Breast epithelium (tissue), 4 donors: ENCODE data around the gene TFF3. TPM values are rescaled to one million over a fixed set of nuclear protein-coding genes. Genes with fewer than 3 reads are reported as not detected.

Experiments
- DNase-seq, 2 donors: peaks; one replicate each; pipeline ENCODE4 v3.0.0-alpha.2; 2019; ENCODE audit warnings: low spot score in 2 of 2
- H3K27ac ChIP-seq, 2 donors: fragments of 200-600 bp; sonication (generic) in 1 of 2; one replicate each; pipeline ENCODE4 v1.5.1; 2016 to 2019; ENCODE audit warnings: mild to moderate bottlenecking in 1 of 2
- H3K27me3 ChIP-seq, 2 donors: fragments of 200-600 bp; sonication (generic) in 1 of 2; one replicate each; pipeline versions ENCODE4 v1.5.1 to v1.6.0; 2017 to 2019; ENCODE audit warnings: control low read depth in 1 of 2, mild to moderate bottlenecking in 1 of 2
- H3K36me3 ChIP-seq: fragments of 200-600 bp; one replicate; pipeline ENCODE4 v1.5.1; 2019
- H3K4me1 ChIP-seq, 2 donors: fragments of 200-600 bp; sonication (generic); one replicate each; pipeline ENCODE4 v1.5.1; 2016 to 2019; ENCODE audit warnings: control low read depth in 1 of 2
- H3K4me3 ChIP-seq, 3 donors: fragments of 200-600 bp; sonication (generic); 1 replicate in 2 of 3; 2 replicates in 1 of 3; pipeline ENCODE4 v1.5.1; 2016 to 2019; ENCODE audit warnings: mild to moderate bottlenecking in 3 of 3, moderate library complexity in 2 of 3
- H3K9me3 ChIP-seq, 2 donors: fragments of 200-600 bp; sonication (generic) in 1 of 2; one replicate each; pipeline ENCODE4 v1.5.1; 2016 to 2019; ENCODE audit warnings: control low read depth in 1 of 2
- POLR2A ChIP-seq: fragments of 450-650 bp; IDR thresholded peaks from one replicate; pipeline ENCODE4 v1.6.1; 2016; ENCODE audit warnings: antibody characterized with exemption, mild to moderate bottlenecking, moderate library complexity
- POLR2AphosphoS5 ChIP-seq, 3 donors: sonication (generic); formaldehyde crosslinking; IDR thresholded peaks; one replicate each; pipeline ENCODE4 v1.6.1; 2017; ENCODE audit warnings: antibody characterized with exemption in 3 of 3
- intact Hi-C: fragments of 100-400 bp; cut with DNase I; formaldehyde crosslinking; loops from one replicate; pipeline ENCODE4 v1.15.1; 2023; ENCODE audit warnings: low total_unique reads
- total RNA-seq, 3 donors: library from RNA; depleted of rRNA; stranded (reverse); fragments of >200 nt; gene quantifications; one replicate each; pipeline ENCODE4 v1.1.0, GENCODE V29; 2016
- TF ChIP-seq, protein P1 (sequence below), 3 donors: fragments of 450-650 bp; IDR thresholded peaks; one replicate each; pipeline ENCODE4 v1.5.1; 2016 to 2017; ENCODE audit warnings: antibody characterized with exemption in 3 of 3, mild to moderate bottlenecking in 3 of 3, moderate library complexity in 3 of 3

The TFF3 gene
- total RNA-seq, 3 donors from 2014 or later = 0.96 to 108 (median 11.4) TPM

DNA sequence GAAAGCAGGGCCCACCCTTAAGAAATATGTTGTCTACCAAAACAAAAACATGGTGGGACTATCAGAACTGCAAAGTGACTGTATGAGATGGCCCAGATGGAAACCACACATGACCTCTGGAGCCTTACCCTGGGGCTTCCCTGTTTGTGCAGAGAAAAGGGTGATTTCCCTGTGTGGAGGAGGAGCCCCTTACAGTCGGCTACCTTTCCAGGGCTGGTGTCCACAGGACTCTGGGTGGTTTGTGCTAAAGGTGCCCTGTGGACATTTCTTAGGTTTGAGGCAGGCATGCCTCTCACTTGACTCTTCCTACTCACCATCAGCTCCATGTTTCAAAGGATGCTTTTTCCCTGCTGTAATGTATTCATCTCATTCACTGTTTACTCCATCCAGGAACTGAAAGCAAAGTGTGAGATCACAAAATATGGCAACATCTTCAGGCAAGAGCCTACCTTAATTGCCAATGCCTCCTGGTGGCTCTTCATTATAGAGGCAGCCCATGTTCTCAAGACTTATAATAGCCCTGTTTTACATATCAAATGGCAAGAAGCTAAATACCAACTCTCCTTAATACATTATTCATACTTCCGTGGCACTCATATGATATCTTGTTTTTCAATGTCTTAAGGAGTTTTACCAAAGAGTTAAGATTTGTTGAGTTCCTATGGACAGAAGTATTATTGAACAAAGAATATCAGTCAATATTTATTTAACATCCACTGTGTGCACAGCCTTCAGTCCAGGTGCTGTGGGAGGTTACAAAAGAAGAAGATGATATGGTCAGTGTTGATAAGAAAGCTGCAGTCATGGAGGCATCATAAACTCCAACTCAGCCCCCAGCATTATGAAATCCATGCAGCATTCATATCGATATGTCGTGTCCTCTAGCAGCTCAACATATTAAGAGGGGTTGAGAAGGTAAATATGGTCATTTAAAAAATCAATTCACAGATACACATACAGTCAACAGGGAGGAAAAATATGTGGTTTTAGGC lies 15.5 kb upstream of the TFF3 start:
- peaks cover 0 to 10% of the 10 kb centered on the region in 2 donors for H3K9me3 ChIP-seq
- H3K27ac ChIP-seq = no peak overlapping the region
- no peak for DNase-seq
- no peak overlapping the region for H3K4me3 ChIP-seq
- H3K4me1 ChIP-seq = no peaks in the 10 kb centered on the region
- no peaks in the 10 kb centered on the region for H3K27me3 ChIP-seq
- H3K36me3 ChIP-seq = no peaks in the 10 kb centered on the region
- TF ChIP-seq POLR2AphosphoS5 (IDR thresholded peaks at IDR 0.05) (no peak), POLR2A (no peak)
- TF ChIP-seq, protein P1, sequence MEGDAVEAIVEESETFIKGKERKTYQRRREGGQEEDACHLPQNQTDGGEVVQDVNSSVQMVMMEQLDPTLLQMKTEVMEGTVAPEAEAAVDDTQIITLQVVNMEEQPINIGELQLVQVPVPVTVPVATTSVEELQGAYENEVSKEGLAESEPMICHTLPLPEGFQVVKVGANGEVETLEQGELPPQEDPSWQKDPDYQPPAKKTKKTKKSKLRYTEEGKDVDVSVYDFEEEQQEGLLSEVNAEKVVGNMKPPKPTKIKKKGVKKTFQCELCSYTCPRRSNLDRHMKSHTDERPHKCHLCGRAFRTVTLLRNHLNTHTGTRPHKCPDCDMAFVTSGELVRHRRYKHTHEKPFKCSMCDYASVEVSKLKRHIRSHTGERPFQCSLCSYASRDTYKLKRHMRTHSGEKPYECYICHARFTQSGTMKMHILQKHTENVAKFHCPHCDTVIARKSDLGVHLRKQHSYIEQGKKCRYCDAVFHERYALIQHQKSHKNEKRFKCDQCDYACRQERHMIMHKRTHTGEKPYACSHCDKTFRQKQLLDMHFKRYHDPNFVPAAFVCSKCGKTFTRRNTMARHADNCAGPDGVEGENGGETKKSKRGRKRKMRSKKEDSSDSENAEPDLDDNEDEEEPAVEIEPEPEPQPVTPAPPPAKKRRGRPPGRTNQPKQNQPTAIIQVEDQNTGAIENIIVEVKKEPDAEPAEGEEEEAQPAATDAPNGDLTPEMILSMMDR (IDR thresholded peaks at IDR 0.05) = no peak
- intact Hi-C loops = loop anchor here (5.0 kb wide), 1 partner anchor 873 kb away; no protein-coding TSS in a partner anchor

- TF ChIP-seq POLR2AphosphoS5 (IDR thresholded peaks at IDR 0.05) = no peak
- TF ChIP-seq POLR2A = no peak
- TF ChIP-seq, protein P1 (IDR thresholded peaks at IDR 0.05) = no peak
- H3K4me3 ChIP-seq = no peak overlapping the region
- no peak overlapping the region for H3K27ac ChIP-seq
- H3K9me3 ChIP-seq = no peaks in the 10 kb centered on the region
- no peaks in the 10 kb centered on the region for H3K36me3 ChIP-seq
- H3K27me3 ChIP-seq = no peaks in the 10 kb centered on the region
- H3K4me1 ChIP-seq = no peaks in the 10 kb centered on the region
- intact Hi-C loops = no loop called here
- DNase-seq = no peak
These were observed 9.7 kb upstream of the TFF3 start for GRCh38 chr21:42324896-42325295.

DNA sequence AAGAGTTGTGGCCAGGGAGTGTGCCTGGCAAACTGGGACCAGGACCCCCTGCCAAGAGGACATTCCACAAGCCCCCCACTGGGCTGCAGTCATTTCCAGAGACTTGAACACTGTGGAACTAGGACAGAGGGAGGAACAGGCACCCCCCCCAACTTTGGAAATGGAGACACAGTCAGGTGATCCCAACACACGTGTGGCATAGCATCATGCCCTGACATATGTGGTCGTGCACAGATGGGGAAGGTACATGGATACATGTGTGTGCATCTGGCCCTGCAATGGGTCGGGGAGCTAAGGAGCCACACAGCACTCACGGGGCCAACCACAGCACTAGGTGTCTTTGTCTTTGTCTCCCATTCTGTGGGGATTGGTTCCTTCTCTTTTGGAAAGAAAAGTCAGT lies 6.6 kb upstream of the TFF3 start:
- DNase-seq = no peak

DNA sequence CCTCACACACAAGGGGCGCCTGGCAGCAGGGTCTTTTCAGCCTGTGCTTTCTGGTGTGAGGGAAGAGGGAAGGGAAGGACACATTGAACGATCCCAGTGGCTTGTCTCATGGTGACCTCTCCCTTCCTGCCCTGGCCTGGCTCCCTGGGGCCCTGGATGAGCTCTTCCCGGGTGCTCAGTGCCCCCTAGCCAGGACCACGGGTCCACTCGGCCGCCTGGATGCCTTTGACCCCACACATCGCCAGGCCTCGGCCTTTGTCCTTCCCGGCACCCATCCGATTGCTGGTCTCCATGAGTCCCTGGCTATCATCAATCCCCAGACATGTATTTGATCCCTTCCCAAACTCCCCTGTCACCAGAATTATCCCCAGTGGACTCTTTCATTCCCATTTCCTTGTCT lies 6.0 kb upstream of the TFF3 start:
- TF ChIP-seq POLR2A = no peak
- no peak for TF ChIP-seq POLR2AphosphoS5 (IDR thresholded peaks at IDR 0.05)
- TF ChIP-seq, protein P1 (IDR thresholded peaks at IDR 0.05) = no peak
- Histone ChIP-seq H3K27ac (no peak overlapping the region), H3K4me1 (no peaks in the 10 kb centered on the region), H3K27me3 (no peaks in the 10 kb centered on the region), H3K9me3 (no peaks in the 10 kb centered on the region), H3K4me3 (no peak overlapping the region), H3K36me3 (no peaks in the 10 kb centered on the region)
- no peak for DNase-seq
- intact Hi-C loops = no loop called here

More for the DNA sequence above, 6.6 kb upstream of the TFF3 start:
- no peak for TF ChIP-seq POLR2AphosphoS5 (IDR thresholded peaks at IDR 0.05)
- no peak for TF ChIP-seq POLR2A
- TF ChIP-seq, protein P1 (IDR thresholded peaks at IDR 0.05) = no peak
- Histone ChIP-seq H3K4me3 (no peak overlapping the region), H3K9me3 (no peaks in the 10 kb centered on the region), H3K4me1 (no peaks in the 10 kb centered on the region), H3K36me3 (no peaks in the 10 kb centered on the region), H3K27me3 (no peaks in the 10 kb centered on the region), H3K27ac (no peak overlapping the region)
- intact Hi-C loops = no loop called here

DNA sequence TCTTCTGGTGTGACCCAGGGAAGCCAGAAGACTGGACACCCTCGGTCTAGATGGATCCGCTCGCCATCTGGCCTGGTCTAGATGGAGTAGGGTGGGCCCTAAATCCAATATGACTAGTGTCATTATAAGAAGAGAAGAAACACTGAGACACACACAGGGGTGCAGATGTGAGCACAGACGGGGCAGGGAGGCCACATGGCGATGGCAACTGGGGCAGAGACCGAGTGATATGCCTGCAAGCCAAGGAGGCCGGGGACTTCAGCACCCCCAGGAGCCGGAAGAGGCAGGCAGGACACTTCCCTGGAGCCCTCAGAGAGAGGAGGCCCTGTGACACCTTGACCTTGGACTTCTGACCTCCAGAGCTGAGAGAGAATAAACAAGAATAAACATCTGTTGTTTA lies 5.6 kb upstream of the TFF3 start:
- intact Hi-C loops = no loop called here
- no peak for DNase-seq
- H3K27me3 ChIP-seq = no peaks in the 10 kb centered on the region
- TF ChIP-seq POLR2A (no peak), POLR2AphosphoS5 (IDR thresholded peaks at IDR 0.05) (no peak)
- TF ChIP-seq, protein P1 (IDR thresholded peaks at IDR 0.05) = no peak
- no peak overlapping the region for H3K27ac ChIP-seq
- H3K9me3 ChIP-seq = no peaks in the 10 kb centered on the region
- H3K36me3 ChIP-seq = no peaks in the 10 kb centered on the region
- H3K4me1 ChIP-seq = no peaks in the 10 kb centered on the region
- no peak overlapping the region for H3K4me3 ChIP-seq
